Adrenal gland (tissue), 12 donors: Measurements from ENCODE around the gene SIRPA. TPM values are rescaled to one million over a fixed set of nuclear protein-coding genes. Genes with fewer than 3 reads are reported as not detected.

Experiments
- DNase-seq, 7 donors: peaks; one replicate each; pipeline ENCODE4 v3.0.0-alpha.2; 2019 to 2020
- H3K27ac ChIP-seq, 5 donors: fragments of 200-600 bp; sonication (generic) in 4 of 5; 1 replicate in 3 of 5; 2 replicates in 2 of 5; pipeline versions ENCODE4 v1.5.1 to v1.8.0; 2016 to 2020; ENCODE audit warnings: mild to moderate bottlenecking in 1 of 5
- H3K27me3 ChIP-seq: fragments of 200-600 bp; 2 replicates; pipeline ENCODE4 v1.8.0; 2021
- H3K36me3 ChIP-seq, 2 donors: fragments of 200-600 bp; replicated peaks in 1 of 2; 1 replicate in 1 of 2; 2 replicates in 1 of 2; pipeline versions ENCODE4 v1.5.1 to v1.8.0; 2018 to 2022
- H3K4me1 ChIP-seq, 2 donors: fragments of 200-600 bp; replicated peaks in 1 of 2; 1 replicate in 1 of 2; 2 replicates in 1 of 2; pipeline versions ENCODE4 v1.5.1 to v1.8.0; 2018 to 2021
- H3K4me3 ChIP-seq, 4 donors: fragments of 200-600 bp; sonication (generic) in 3 of 4; one replicate each; pipeline ENCODE4 v1.5.1; 2016 to 2018
- H3K9me3 ChIP-seq, 3 donors: fragments of 200-600 bp; sonication (generic) in 1 of 3; replicated peaks in 1 of 3; 1 replicate in 2 of 3; 2 replicates in 1 of 3; pipeline versions ENCODE4 v1.5.1 to v1.8.0; 2016 to 2021
- CTCF ChIP-seq, 6 experiments: fragments of 450-650 bp in 4 of 6; fragments of 200-600 bp in 2 of 6; sonication (generic) in 1 of 6; IDR thresholded peaks; 1 replicate in 5 of 6; 2 replicates in 1 of 6; pipeline versions ENCODE4 v1.5.1 to v1.8.0; 2016 to 2021; ENCODE audit warnings: antibody characterized with exemption in 6 of 6, mild to moderate bottlenecking in 2 of 6, moderate library complexity in 1 of 6
- POLR2A ChIP-seq, 2 donors: fragments of 450-650 bp; IDR thresholded peaks; one replicate each; pipeline ENCODE4 v1.6.1; 2017; ENCODE audit warnings: antibody characterized with exemption in 2 of 2, mild to moderate bottlenecking in 2 of 2, moderate library complexity in 1 of 2
- WGBS, 4 donors: extraction: QIAGEN DNeasy Blood & Tissue Kit in 2 of 4; methylation state at CpG; one replicate each; pipeline versions ENCODE4 v1.1.5 to v1.1.7; 2013 to 2017; 5-methylcytosine and 5-hydroxymethylcytosine counted together
- intact Hi-C, 2 donors: fragments of 100-400 bp; cut with DNase I; formaldehyde crosslinking; loops; one replicate each; pipeline versions ENCODE4 v1.14.1 to v1.15.0; 2022 to 2023
- polyA plus RNA-seq, 3 donors: library from polyadenylated mRNA; stranded (reverse); fragments of 200-250 nt in 2 of 3; fragments of 350-450 nt in 1 of 3; fragmentation: Illumina TruSeq in 1 of 3; extraction: RNeasy Lipid Tissue Mini Kit (QIAGEN cat#74804) in 1 of 3; gene quantifications; one replicate each; pipeline ENCODE4 v1.2.3, GENCODE V29; 2013 to 2014
- total RNA-seq, 9 donors: library from RNA; depleted of rRNA in 4 of 9; stranded (reverse); fragments of >200 nt in 4 of 9; fragments of 120-200 nt in 1 of 9; fragmentation: NEBNext Ultra II Directional in 1 of 9; extraction: Animal tissue kit (Norgen Biotek cat#: 25700) in 1 of 9; gene quantifications; one replicate each; pipeline versions ENCODE4 v1.1.0 to v1.2.4, GENCODE V29; 2013 to 2023
- donor health status: healthy with polysubstance abuse.
- donor health status: Bipolar disorder and iron deficiency.
- donor health status: DM: yes; HTN: yes; CAD: no.
- donor health status: DM: no; HTN: no; CAD: no.
- donor health status: DM: no; HTN: no; CAD: no.
- donor health status: DM: yes; HTN: yes; CAD: no.

Gene SIRPA
- total and polyA plus RNA-seq, 12 donors = 22.2 to 102 (median 71.1) TPM

- no peak overlapping the region for H3K27ac ChIP-seq
- intact Hi-C loops = loop anchor here (10.0 kb wide), 2 partner anchors 47 to 137 kb away; partner anchors contain the start of gene SIRPA (in 1 of the 2)
- no peak for TF ChIP-seq POLR2A (IDR thresholded peaks at IDR 0.05)
- no peaks in the 10 kb centered on the region for H3K27me3 ChIP-seq
- WGBS, 4 donors = 59 to 63% (median 61%) methylated on average over 7 of the region's 7 CpGs
- no peaks in the 10 kb centered on the region for H3K36me3 ChIP-seq
- peaks cover 27 to 48% of the 10 kb centered on the region in 2 donors for H3K4me1 ChIP-seq
- H3K9me3 ChIP-seq = no peaks in the 10 kb centered on the region
- DNase-seq = peak in 1 of 7 donors; percentile 43
- H3K4me3 ChIP-seq = no peak overlapping the region
Observed at GRCh38 chr20:1942061-1942460, 46.9 kb downstream of the SIRPA start.

GRCh38 chr20:1942486-1943274 is 47.5 kb downstream of the SIRPA start:
- no peak for TF ChIP-seq POLR2A (IDR thresholded peaks at IDR 0.05)
- no peak for TF ChIP-seq CTCF (IDR thresholded peaks at IDR 0.05)
- intact Hi-C loops = loop anchor here (10.0 kb wide), 2 partner anchors 48 to 138 kb away; partner anchors contain the start of gene SIRPA (in 1 of the 2)
- Histone ChIP-seq H3K4me1 (peaks cover 27 to 48% of the 10 kb centered on the region in 2 donors), H3K27ac (no peak overlapping the region), H3K4me3 (no peak overlapping the region), H3K36me3 (no peaks in the 10 kb centered on the region), H3K9me3 (no peaks in the 10 kb centered on the region), H3K27me3 (no peaks in the 10 kb centered on the region)
- DNase-seq = no peak
- 58 to 66% (median 62%) methylated on average over 13 of the region's 13 CpGs for WGBS, 4 donors

- TF ChIP-seq POLR2A (IDR thresholded peaks at IDR 0.05) (no peak), CTCF (IDR thresholded peaks at IDR 0.05) (no peak)
- intact Hi-C loops = loop anchor here (10.0 kb wide), 2 partner anchors 49 to 139 kb away; partner anchors contain the start of gene SIRPA (in 1 of the 2)
- no peaks in the 10 kb centered on the region for H3K36me3 ChIP-seq
- peaks cover 27 to 48% of the 10 kb centered on the region in 2 donors for H3K4me1 ChIP-seq
- DNase-seq = peak in 1 of 7 donors; percentile 43
- peak overlapping the region in 1 of 5 donors; percentile 94 for H3K27ac ChIP-seq
- H3K27me3 ChIP-seq = no peaks in the 10 kb centered on the region
- no peak overlapping the region for H3K4me3 ChIP-seq
- H3K9me3 ChIP-seq = no peaks in the 10 kb centered on the region
- 88 to 90% (median 88%) methylated on average over 8 of the region's 8 CpGs for WGBS, 4 donors
Observed at GRCh38 chr20:1943275-1944002, 48.2 kb downstream of the SIRPA start.

GRCh38 chr20:1944345-1945091 is 49.3 kb downstream of the SIRPA start:
- DNase-seq = no peak
- Histone ChIP-seq H3K9me3 (no peaks in the 10 kb centered on the region), H3K27me3 (no peaks in the 10 kb centered on the region), H3K27ac (peak overlapping the region; percentile 62 to 94 (median 82)), H3K4me1 (peaks cover 27 to 55% of the 10 kb centered on the region in 2 donors), H3K36me3 (no peaks in the 10 kb centered on the region), H3K4me3 (peak overlapping the region in 1 of 4 donors; percentile 13)
- 64 to 72% (median 69%) methylated on average over 6 of the region's 6 CpGs for WGBS, 4 donors
- intact Hi-C loops = loop anchor here (10.0 kb wide), 2 partner anchors 50 to 140 kb away; partner anchors contain the start of gene SIRPA (in 1 of the 2)
- peak in 2 of 6 experiments; percentile 5 to 41 for TF ChIP-seq CTCF (IDR thresholded peaks at IDR 0.05)
- no peak for TF ChIP-seq POLR2A (IDR thresholded peaks at IDR 0.05)
